MCF 10A (cell line): ENCODE results near the gene FIGN. TPM values are rescaled to one million over a fixed set of nuclear protein-coding genes. Genes with fewer than 3 reads are reported as not detected.

Experiments used
- BruUV-seq: library from RNA; stranded (reverse); fragments of 400-500 nt; replicated peaks from 2 replicates; lab custom pipeline; 2021; lab: Mats Ljungman, UMichigan
- CTCF ChIA-PET: fragments of 300-600 bp; sonication (Branson Sonifier 250); formaldehyde crosslinking; extraction: SDS; loops from one replicate; lab custom pipeline; 2021; ENCODE audit warnings: antibody characterized with exemption, inconsistent platforms; lab: Yijun Ruan, JAX
- POLR2A ChIA-PET: fragments of 300-600, 350-650 bp; sonication (Branson Sonifier 250); formaldehyde crosslinking; extraction: SDS; loops from one replicate; lab custom pipeline; 2020; ENCODE audit warnings: antibody characterized with exemption, inconsistent platforms; lab: Yijun Ruan, JAX
- DNase-seq: peaks from one replicate; pipeline ENCODE4 v3.0.0-alpha.2; 2018; ENCODE audit not compliant: unreplicated experiment
- H3K27ac Mint-ChIP-seq: one replicate; pipeline ENCODE4 v1.8.0; 2022; ENCODE audit warnings: mild to moderate bottlenecking, low read depth, mixed read lengths; ENCODE audit not compliant: unreplicated experiment
- H3K27me3 Mint-ChIP-seq: one replicate; pipeline ENCODE4 v1.8.0; 2022; ENCODE audit warnings: mixed read lengths; ENCODE audit not compliant: insufficient read depth, unreplicated experiment
- H3K36me3 Mint-ChIP-seq: one replicate; pipeline ENCODE4 v1.8.0; 2022; ENCODE audit warnings: mild to moderate bottlenecking, moderate library complexity, mixed read lengths; ENCODE audit not compliant: insufficient read depth, unreplicated experiment
- H3K4me1 Mint-ChIP-seq: one replicate; pipeline ENCODE4 v1.8.0; 2022; ENCODE audit warnings: mixed read lengths; ENCODE audit not compliant: insufficient read depth, unreplicated experiment
- H3K4me3 Mint-ChIP-seq: one replicate; pipeline ENCODE4 v1.8.0; 2022; ENCODE audit warnings: mild to moderate bottlenecking, moderate library complexity, mixed read lengths; ENCODE audit not compliant: unreplicated experiment
- H3K9me3 Mint-ChIP-seq: one replicate; pipeline ENCODE4 v1.8.0; 2022; ENCODE audit warnings: mixed read lengths; ENCODE audit not compliant: unreplicated experiment
- CTCF ChIP-seq: fragments of 200-600 bp; IDR thresholded peaks from one replicate; pipeline ENCODE4 v1.8.0; 2022; ENCODE audit warnings: antibody characterized with exemption, mild to moderate bottlenecking; ENCODE audit not compliant: unreplicated experiment
- intact Hi-C: fragments of 100-400 bp; cut with micrococcal nuclease; formaldehyde crosslinking; loops from 2 replicates; pipeline ENCODE4 v1.14.1; 2022
- total RNA-seq: library from RNA; stranded (reverse); gene quantifications from 2 replicates; pipeline ENCODE4 v1.2.3, GENCODE V29; 2022

FIGN gene
- total RNA-seq, 1 experiment from 2014 or later: 11.7 TPM

GRCh38 chr2:163687217-163687616, 48.6 kb downstream of the FIGN start:
- H3K27me3 Mint-ChIP-seq: no peaks in the 10 kb centered on the region
- no peak overlapping the region for H3K27ac Mint-ChIP-seq
- intact Hi-C loops: no loop called here
- BruUV-seq: no TSS peak
- H3K9me3 Mint-ChIP-seq: no peaks in the 10 kb centered on the region
- no peak for TF ChIP-seq CTCF
- DNase-seq: no peak
- CTCF ChIA-PET: no interaction called here
- POLR2A ChIA-PET: no interaction called here
- no peaks in the 10 kb centered on the region for H3K36me3 Mint-ChIP-seq
- no peak overlapping the region for H3K4me3 Mint-ChIP-seq
- peaks cover 15% of the 10 kb centered on the region for H3K4me1 Mint-ChIP-seq

- TF ChIP-seq CTCF: no peak
- no TSS peak for BruUV-seq
- Mint-ChIP-seq H3K36me3 (no peaks in the 10 kb centered on the region), H3K4me1 (peaks cover 20% of the 10 kb centered on the region), H3K27me3 (no peaks in the 10 kb centered on the region), H3K4me3 (no peak overlapping the region), H3K27ac (no peak overlapping the region), H3K9me3 (no peaks in the 10 kb centered on the region)
- POLR2A ChIA-PET: interaction anchor here (0.7 kb wide), 1 partner anchor 55 kb away, joined by 3 read pairs; no protein-coding TSS in a partner anchor
- CTCF ChIA-PET: no interaction called here
- intact Hi-C loops: no loop called here
- DNase-seq: no peak
Measured at GRCh38 chr2:163686289-163686688, 49.5 kb downstream of the FIGN start.

GRCh38 chr2:163682695-163683094, 53.1 kb downstream of the FIGN start:
- H3K36me3 Mint-ChIP-seq: peaks cover 6% of the 10 kb centered on the region
- H3K4me1 Mint-ChIP-seq: peaks cover 20% of the 10 kb centered on the region
- no TSS peak for BruUV-seq
- no peaks in the 10 kb centered on the region for H3K27me3 Mint-ChIP-seq
- TF ChIP-seq CTCF: no peak
- ChIA-PET CTCF (interaction anchor here (0.6 to 2.7 kb wide), 5 partner anchors 9 to 27 kb away, joined by 3 to 14 read pairs (median 4); no protein-coding TSS in a partner anchor), POLR2A (interaction anchor here (0.6 to 2.3 kb wide), 6 partner anchors 9 to 958 kb away, joined by 3 to 7 read pairs (median 3); no protein-coding TSS in a partner anchor)
- H3K4me3 Mint-ChIP-seq: peak overlapping the region; percentile 17
- no peaks in the 10 kb centered on the region for H3K9me3 Mint-ChIP-seq
- peak; percentile 74 for DNase-seq
- H3K27ac Mint-ChIP-seq: peak overlapping the region; percentile 76
- intact Hi-C loops: loop anchor here (1.0 to 5.0 kb wide), 3 partner anchors 50 to 491 kb away; no protein-coding TSS in a partner anchor

- H3K27me3 Mint-ChIP-seq: no peaks in the 10 kb centered on the region
- peak overlapping the region; percentile 17 for H3K4me3 Mint-ChIP-seq
- intact Hi-C loops: loop anchor here (1.0 to 5.0 kb wide), 3 partner anchors 51 to 490 kb away; no protein-coding TSS in a partner anchor
- no peak for TF ChIP-seq CTCF
- peaks cover 20% of the 10 kb centered on the region for H3K4me1 Mint-ChIP-seq
- DNase-seq: no peak
- no peaks in the 10 kb centered on the region for H3K9me3 Mint-ChIP-seq
- peaks cover 6% of the 10 kb centered on the region for H3K36me3 Mint-ChIP-seq
- peak overlapping the region; percentile 76 for H3K27ac Mint-ChIP-seq
- no TSS peak for BruUV-seq
- ChIA-PET POLR2A (interaction anchor here (0.6 to 2.3 kb wide), 2 partner anchors 10 to 332 kb away, joined by 3 to 7 read pairs; no protein-coding TSS in a partner anchor), CTCF (interaction anchor here (1.0 kb wide), 1 partner anchor 8 kb away, joined by 3 read pairs; no protein-coding TSS in a partner anchor)
Measured at GRCh38 chr2:163681745-163682144, 54.1 kb downstream of the FIGN start.
